A673 (cell line): ENCODE results near the gene SMPD2. TPM values are rescaled to one million over a fixed set of nuclear protein-coding genes. Genes with fewer than 3 reads are reported as not detected.

Source experiments
- BruUV-seq: library from RNA; stranded (reverse); fragments of 400-500 nt; replicated peaks from 2 replicates; lab custom pipeline; 2021; lab: Mats Ljungman, UMichigan
- CTCF ChIA-PET: fragments of 300-600 bp; sonication (Branson Sonifier 250); formaldehyde crosslinking; loops from one replicate; lab custom pipeline; 2022; ENCODE audit warnings: antibody characterized with exemption; lab: Charles Lee
- POLR2A ChIA-PET: fragments of 300-600 bp; sonication (Branson Sonifier 250); formaldehyde crosslinking; loops from one replicate; lab custom pipeline; 2022; ENCODE audit warnings: antibody characterized with exemption; ENCODE audit not compliant: low non-redundant PET; lab: Charles Lee
- DNase-seq: peaks from one replicate; pipeline ENCODE4 v3.0.0-alpha.2; 2015; ENCODE audit warnings: low spot score
- H3K27ac ChIP-seq: fragments of 200-600 bp; sonication (generic); 2 replicates; pipeline ENCODE4 v1.5.1; 2016; ENCODE audit warnings: mixed run types, low read depth, mild to moderate bottlenecking, mixed read lengths, antibody characterized with exemption, low read length; ENCODE audit not compliant: poor library complexity, severe bottlenecking
- H3K27me3 ChIP-seq: fragments of 200-600 bp; sonication (generic); replicated peaks from 2 replicates; pipeline ENCODE4 v1.6.1; 2017; ENCODE audit warnings: mixed run types, low read depth, mild to moderate bottlenecking, mixed read lengths, antibody characterized with exemption, low read length; ENCODE audit not compliant: insufficient read depth, poor library complexity
- H3K36me3 ChIP-seq: fragments of 200-600 bp; sonication (generic); 2 replicates; pipeline ENCODE4 v1.6.1; 2016; ENCODE audit warnings: mixed run types, mild to moderate bottlenecking, mixed read lengths, antibody characterized with exemption, low read length; ENCODE audit not compliant: insufficient read depth, poor library complexity, severe bottlenecking
- H3K4me1 ChIP-seq: fragments of 200-600 bp; sonication (generic); 2 replicates; pipeline ENCODE4 v1.6.1; 2017; ENCODE audit warnings: mixed run types, mild to moderate bottlenecking, mixed read lengths, antibody characterized with exemption, low read length; ENCODE audit not compliant: insufficient read depth, poor library complexity, severe bottlenecking
- H3K4me3 ChIP-seq: fragments of 200-600 bp; sonication (generic); 2 replicates; pipeline ENCODE4 v1.5.1; 2016; ENCODE audit warnings: low read depth, mixed run types, mild to moderate bottlenecking, mixed read lengths, low read length; ENCODE audit not compliant: poor library complexity, severe bottlenecking
- H3K9me3 ChIP-seq: fragments of 200-600 bp; sonication (generic); 2 replicates; pipeline ENCODE4 v1.6.1; 2016; ENCODE audit warnings: mixed run types, low read depth, mild to moderate bottlenecking, mixed read lengths, antibody characterized with exemption, low read length; ENCODE audit not compliant: poor library complexity, severe bottlenecking
- CTCF ChIP-seq: fragments of 300-800, 200-600 bp; sonication (generic); conservative IDR thresholded peaks from 2 replicates; pipeline ENCODE4 v1.5.1; 2017; ENCODE audit warnings: low read depth, mild to moderate bottlenecking, antibody characterized with exemption, low read length, moderate library complexity, mixed read lengths
- EZH2 ChIP-seq: fragments of 200-600 bp; sonication (generic); IDR thresholded peaks from 2 replicates; pipeline ENCODE4 v1.6.1; 2017; ENCODE audit warnings: borderline replicate concordance, low read depth, mild to moderate bottlenecking, mixed read lengths, antibody characterized with exemption, low read length; ENCODE audit not compliant: poor library complexity, severe bottlenecking
- intact Hi-C: fragments of 100-400 bp; cut with micrococcal nuclease; formaldehyde crosslinking; loops from one replicate; pipeline ENCODE4 v1.10.0; 2022; ENCODE audit not compliant: unreplicated experiment
- total RNA-seq: library from RNA; stranded (reverse); gene quantifications from 2 replicates; pipeline ENCODE4 v1.2.3, GENCODE V29; 2021

SMPD2 gene
- total RNA-seq, 1 experiment from 2014 or later = 8.6 TPM

- Histone ChIP-seq H3K27ac (no peak overlapping the region), H3K4me1 (no peaks in the 10 kb centered on the region), H3K27me3 (no peaks in the 10 kb centered on the region), H3K36me3 (no peaks in the 10 kb centered on the region), H3K4me3 (no peak overlapping the region), H3K9me3 (no peaks in the 10 kb centered on the region)
- BruUV-seq = no TSS peak
- TF ChIP-seq EZH2 = no peak
- no peak for TF ChIP-seq CTCF
- ChIA-PET POLR2A (no interaction called here), CTCF (no interaction called here)
- DNase-seq = no peak
- intact Hi-C loops = no loop called here
Measured at GRCh38 chr6:109445382-109445781, 4.9 kb downstream of the SMPD2 start.

GRCh38 chr6:109446072-109446471, 5.5 kb downstream of the SMPD2 start:
- POLR2A ChIA-PET = no interaction called here
- Histone ChIP-seq H3K4me1 (no peaks in the 10 kb centered on the region), H3K9me3 (no peaks in the 10 kb centered on the region), H3K27me3 (no peaks in the 10 kb centered on the region), H3K36me3 (no peaks in the 10 kb centered on the region), H3K4me3 (no peak overlapping the region), H3K27ac (no peak overlapping the region)
- TF ChIP-seq EZH2 (no peak), CTCF (no peak)
- CTCF ChIA-PET = no interaction called here
- no peak for DNase-seq
- intact Hi-C loops = no loop called here
- no TSS peak for BruUV-seq

- no peak for DNase-seq
- POLR2A ChIA-PET = no interaction called here
- no peak overlapping the region for H3K27ac ChIP-seq
- no peak overlapping the region for H3K4me3 ChIP-seq
- CTCF ChIA-PET = no interaction called here
- intact Hi-C loops = no loop called here
- H3K9me3 ChIP-seq = no peaks in the 10 kb centered on the region
- H3K4me1 ChIP-seq = no peaks in the 10 kb centered on the region
- no peaks in the 10 kb centered on the region for H3K36me3 ChIP-seq
- H3K27me3 ChIP-seq = no peaks in the 10 kb centered on the region
- no TSS peak for BruUV-seq
- TF ChIP-seq CTCF = no peak
- no peak for TF ChIP-seq EZH2
Measured at GRCh38 chr6:109446541-109446940, 6.0 kb downstream of the SMPD2 start.
